H1 (cell line): ENCODE data around the gene SLC7A14. TPM values are rescaled to one million over a fixed set of nuclear protein-coding genes. Genes with fewer than 3 reads are reported as not detected.

Source experiments
- CTCF ChIA-PET: fragments of 300-600 bp; sonication (Branson Sonifier 250); formaldehyde crosslinking; loops from one replicate; lab custom pipeline; 2021; ENCODE audit not compliant: partially characterized antibody; lab: Charles Lee
- POLR2A ChIA-PET: fragments of 300-600 bp; sonication (Branson Sonifier 250); formaldehyde crosslinking; loops from one replicate; lab custom pipeline; 2021; ENCODE audit warnings: inconsistent platforms; ENCODE audit not compliant: partially characterized antibody; lab: Charles Lee
- DNase-seq, 2 experiments: peaks; one replicate each; pipeline versions ENCODE4 v3.0.0 to v3.0.0-alpha.2; 2010 to 2022; ENCODE audit warnings: low spot score in 2 of 2, low read depth in 1 of 2, mixed read lengths in 1 of 2
- FAIRE-seq: peaks from 2 replicates; lab custom pipeline; 2011; peaks lifted over from hg19 to GRCh38; lab: Jason Lieb, UNC
- H2AFZ ChIP-seq: 2 replicates; pipeline ENCODE4 v1.8.1; 2012; ENCODE audit warnings: low read length, inconsistent platforms
- H2AK5ac ChIP-seq: 2 replicates; pipeline ENCODE4 v1.6.1; 2013; ENCODE audit warnings: low read depth, low read length
- H2BK120ac ChIP-seq: replicated peaks from 2 replicates; pipeline ENCODE3; 2013; ENCODE audit warnings: low read depth, low read length, inconsistent platforms
- H2BK12ac ChIP-seq: 2 replicates; pipeline ENCODE4 v1.6.1; 2013; ENCODE audit warnings: low read depth, low read length
- H2BK15ac ChIP-seq: 2 replicates; pipeline ENCODE4 v1.6.1; 2013; ENCODE audit warnings: low read length
- H2BK20ac ChIP-seq: 2 replicates; pipeline ENCODE4 v1.6.1; 2013; ENCODE audit warnings: low read length
- H2BK5ac ChIP-seq: 2 replicates; pipeline ENCODE4 v1.6.1; 2013; ENCODE audit warnings: low read depth, low read length
- H3K14ac ChIP-seq: 2 replicates; pipeline ENCODE4 v1.6.1; 2013; ENCODE audit warnings: inconsistent platforms; ENCODE audit not compliant: insufficient read length
- H3K18ac ChIP-seq: 2 replicates; pipeline ENCODE4 v1.6.1; 2013; ENCODE audit warnings: low read length; ENCODE audit errors: extremely low read depth
- H3K23ac ChIP-seq: 2 replicates; pipeline ENCODE4 v1.6.1; 2013; ENCODE audit warnings: inconsistent platforms; ENCODE audit not compliant: insufficient read length
- H3K23me2 ChIP-seq: 2 replicates; pipeline ENCODE4 v1.6.1; 2013; ENCODE audit warnings: low read depth, low read length
- H3K27ac ChIP-seq: 2 replicates; pipeline ENCODE4 v1.6.1; 2011; ENCODE audit warnings: low read depth, low read length, inconsistent platforms
- H3K27me3 ChIP-seq, 4 experiments: replicated peaks in 1 of 4; 1 replicate in 1 of 4; 2 replicates in 3 of 4; pipeline versions ENCODE4 v1.6.1 to v1.8.1; 2011 to 2013; ENCODE audit warnings: low read length in 3 of 4, mild to moderate bottlenecking in 3 of 4, inconsistent platforms in 2 of 4, mixed read lengths in 2 of 4, moderate library complexity in 1 of 4; ENCODE audit not compliant: control insufficient read depth in 3 of 4, insufficient read depth in 3 of 4; ENCODE audit errors: extremely low read depth in 1 of 4
- H3K36me3 ChIP-seq, 4 experiments: 2 replicates each; pipeline versions ENCODE4 v1.6.1 to v1.8.1; 2011 to 2013; ENCODE audit warnings: mild to moderate bottlenecking in 4 of 4, low read length in 3 of 4, moderate library complexity in 2 of 4, control low read depth in 1 of 4, inconsistent platforms in 1 of 4; ENCODE audit not compliant: insufficient read depth in 4 of 4, control insufficient read depth in 2 of 4
- H3K4ac ChIP-seq: replicated peaks from 2 replicates; pipeline ENCODE3; 2013; ENCODE audit warnings: low read length, low read depth, mixed read lengths, inconsistent platforms; ENCODE audit not compliant: insufficient read length
- H3K4me1 ChIP-seq, 4 experiments: replicated peaks in 1 of 4; 1 replicate in 1 of 4; 2 replicates in 3 of 4; pipeline versions ENCODE4 v1.6.1 to v1.8.1; 2011 to 2013; ENCODE audit warnings: low read length in 3 of 4, inconsistent platforms in 2 of 4, mixed read lengths in 1 of 4; ENCODE audit not compliant: insufficient read depth in 4 of 4, control insufficient read depth in 3 of 4
- H3K4me2 ChIP-seq, 2 experiments: 2 replicates each; pipeline versions ENCODE4 v1.6.1 to v1.8.1; 2011 to 2013; ENCODE audit warnings: low read depth in 2 of 2, low read length in 2 of 2, control low read depth in 1 of 2, inconsistent platforms in 1 of 2, mild to moderate bottlenecking in 1 of 2; ENCODE audit not compliant: insufficient read depth in 1 of 2
- H3K4me3 ChIP-seq, 4 experiments: fragments of 200-600, 300-600 bp in 1 of 4; sonication (generic), shearing (Covaris generic), sonication (Bioruptor Twin) in 1 of 4; 2 replicates each; pipeline versions ENCODE4 v1.5.1 to v1.8.1; 2011 to 2016; ENCODE audit warnings: low read length in 4 of 4, low read depth in 3 of 4, control low read depth in 2 of 4, inconsistent platforms in 2 of 4, mild to moderate bottlenecking in 2 of 4, mixed read lengths in 1 of 4, moderate library complexity in 1 of 4; ENCODE audit not compliant: insufficient read depth in 2 of 4; ENCODE audit errors: extremely low read depth in 1 of 4
- H3K56ac ChIP-seq: replicated peaks from 2 replicates; pipeline ENCODE3; 2013; ENCODE audit warnings: low read depth, mild to moderate bottlenecking, mixed read lengths, low read length, inconsistent platforms; ENCODE audit not compliant: insufficient read length
- H3K79me1 ChIP-seq: 2 replicates; pipeline ENCODE4 v1.6.1; 2013; ENCODE audit warnings: low read depth, low read length, control low read depth
- H3K79me2 ChIP-seq, 2 experiments: 2 replicates each; pipeline versions ENCODE4 v1.6.1 to v1.8.1; 2012 to 2013; ENCODE audit warnings: low read length in 2 of 2, mild to moderate bottlenecking in 2 of 2, inconsistent platforms in 1 of 2; ENCODE audit not compliant: insufficient read depth in 2 of 2, control insufficient read depth in 1 of 2
- H3K9ac ChIP-seq, 4 experiments: replicated peaks in 1 of 4; 1 replicate in 1 of 4; 2 replicates in 3 of 4; pipeline versions ENCODE4 v1.6.1 to v1.8.1; 2011 to 2013; ENCODE audit warnings: low read depth in 3 of 4, low read length in 3 of 4, control low read depth in 2 of 4, mild to moderate bottlenecking in 2 of 4, moderate library complexity in 2 of 4, inconsistent platforms in 1 of 4; ENCODE audit errors: extremely low read depth in 1 of 4
- H3K9me3 ChIP-seq, 2 experiments: 2 replicates each; pipeline versions ENCODE4 v1.6.1 to v1.8.1; 2012 to 2013; ENCODE audit warnings: mild to moderate bottlenecking in 2 of 2, moderate library complexity in 2 of 2, control low read depth in 1 of 2, inconsistent platforms in 1 of 2, low read depth in 1 of 2, low read length in 1 of 2, mixed read lengths in 1 of 2; ENCODE audit not compliant: insufficient read depth in 2 of 2
- H4K20me1 ChIP-seq, 2 experiments: replicated peaks in 1 of 2; 2 replicates each; pipeline versions ENCODE3 to v1.8.1; 2011 to 2013; ENCODE audit warnings: inconsistent platforms in 2 of 2, low read length in 2 of 2, mild to moderate bottlenecking in 1 of 2; ENCODE audit not compliant: insufficient read depth in 2 of 2, control insufficient read depth in 1 of 2
- H4K5ac ChIP-seq: 2 replicates; pipeline ENCODE4 v1.6.1; 2013; ENCODE audit warnings: low read length, low read depth, mixed read lengths, inconsistent platforms; ENCODE audit not compliant: insufficient read length
- H4K8ac ChIP-seq: 2 replicates; pipeline ENCODE4 v1.8.0; 2013; ENCODE audit warnings: mild to moderate bottlenecking, moderate library complexity, low read length, inconsistent platforms; ENCODE audit not compliant: insufficient read depth; ENCODE audit errors: extremely low read depth
- H4K91ac ChIP-seq: replicated peaks from 2 replicates; pipeline ENCODE3; 2013; ENCODE audit warnings: low read length, mixed read lengths, inconsistent platforms; ENCODE audit not compliant: insufficient read length
- CREB1 ChIP-seq: IDR thresholded peaks from 2 replicates; pipeline ENCODE4 v1.6.1; 2012; ENCODE audit warnings: inconsistent platforms
- EZH2 ChIP-seq: fragments of 200-600 bp; sonication (generic); IDR thresholded peaks from 2 replicates; pipeline ENCODE4 v1.7.1; 2012; ENCODE audit warnings: low read depth, mild to moderate bottlenecking, moderate library complexity, low read length, inconsistent platforms; ENCODE audit not compliant: severe bottlenecking
- KDM4A ChIP-seq: IDR thresholded peaks from one replicate; pipeline ENCODE4 v1.7.1; 2012; ENCODE audit warnings: low read depth, mild to moderate bottlenecking, moderate library complexity, low read length, inconsistent platforms; ENCODE audit not compliant: severe bottlenecking
- KDM5A ChIP-seq: fragments of 200-600 bp; IDR thresholded peaks from 2 replicates; pipeline ENCODE4 v1.7.1; 2012; ENCODE audit warnings: mild to moderate bottlenecking, low read length, inconsistent platforms, mixed read lengths
- NANOG ChIP-seq: IDR thresholded peaks from 2 replicates; pipeline ENCODE4 v1.6.1; 2011; ENCODE audit warnings: low read length, low read depth, mild to moderate bottlenecking, inconsistent platforms; ENCODE audit not compliant: insufficient read depth, poor library complexity, severe bottlenecking
- SUZ12 ChIP-seq: fragments of 200-600 bp; sonication (generic); IDR thresholded peaks from 2 replicates; pipeline ENCODE4 v1.6.1; 2012; ENCODE audit warnings: mild to moderate bottlenecking, inconsistent platforms, low read length, moderate library complexity, mixed read lengths
- ZNF274 ChIP-seq: IDR thresholded peaks from 2 replicates; pipeline ENCODE4 v1.7.0; 2012; ENCODE audit warnings: low read length, borderline replicate concordance; ENCODE audit errors: extremely low read depth
- WGBS, 2 experiments: shearing (Covaris generic) in 1 of 2; methylation state at CpG; one replicate each; pipeline versions ENCODE4 v1.1.6 to v1.1.7; 2013 to 2015; ENCODE audit warnings: low lambda C conversion rate in 2 of 2, mixed read lengths in 2 of 2, inconsistent platforms in 1 of 2, low coverage in 1 of 2, missing lambda C conversion rate in 1 of 2; ENCODE audit not compliant: insufficient replicate concordance in 2 of 2, insufficient coverage in 1 of 2, insufficient read length in 1 of 2; ENCODE audit errors: extremely low coverage in 1 of 2, missing lambda C conversion rate in 1 of 2; 5-methylcytosine and 5-hydroxymethylcytosine counted together
- polyA plus RNA-seq, 7 experiments: library from polyadenylated mRNA; depleted of rRNA in 3 of 7; stranded (reverse) in 5 of 7; unstranded in 2 of 7; fragments of >200 nt in 5 of 7; fragments of 200-250 nt in 2 of 7; gene quantifications; 1 replicate in 5 of 7; 2 replicates in 1 of 7; 4 replicates in 1 of 7; pipeline versions ENCODE4 v1.2.1 to v1.2.3, GENCODE V29; 2011 to 2013; ENCODE audit warnings: missing spikeins in 2 of 7, mixed read lengths in 2 of 7
- total RNA-seq: library from RNA; stranded (reverse); fragmentation: NEBNext Ultra II Directional; extraction: Animal tissue kit (Norgen Biotek cat#: 25700); gene quantifications from 2 replicates; pipeline ENCODE4 v1.2.1, GENCODE V29; 2021
- TF ChIP-seq, protein P1 (sequence below), 3 experiments: IDR thresholded peaks; 1 replicate in 2 of 3; 2 replicates in 1 of 3; pipeline versions ENCODE4 v1.5.1 to v1.6.1; 2011; ENCODE audit warnings: low read length in 3 of 3, mild to moderate bottlenecking in 3 of 3, inconsistent platforms in 2 of 3, low read depth in 1 of 3, moderate library complexity in 1 of 3; ENCODE audit not compliant: insufficient read depth in 1 of 3; ENCODE audit errors: control extremely low read depth in 1 of 3

SLC7A14 gene
- total and polyA plus RNA-seq, 2 of the 8 experiments (the other 6 are each of a cell fraction or from before 2014, with no cell fraction given): 0.21 to 0.95 TPM

DNA sequence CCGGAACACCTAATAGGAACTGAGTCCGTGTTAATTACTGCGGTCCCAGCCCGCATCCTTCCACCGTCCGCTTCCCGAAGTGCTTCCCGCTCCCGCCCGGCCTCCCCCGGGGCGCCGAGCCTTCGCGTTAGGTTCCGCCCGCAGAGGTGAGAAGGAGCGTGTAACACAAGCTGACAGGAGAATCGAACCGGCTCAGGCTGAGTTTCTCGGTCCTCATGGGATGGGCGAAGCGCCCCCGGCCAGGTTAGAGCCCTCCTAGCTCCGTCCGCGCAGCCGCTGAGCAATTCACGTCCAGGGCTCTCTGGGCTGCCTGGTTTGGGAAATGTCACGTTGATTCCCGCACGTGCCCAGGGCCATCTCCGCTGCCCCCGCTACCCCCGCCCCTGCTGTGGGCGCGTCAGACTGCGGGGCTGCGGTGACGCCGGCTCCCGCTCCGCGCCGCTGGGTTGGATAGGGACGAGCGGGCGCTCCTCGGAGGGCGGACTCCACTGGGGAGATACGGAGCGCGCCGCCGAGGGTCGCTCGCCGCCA, 166.3 kb downstream of the SLC7A14 start:
- Histone ChIP-seq H3K4ac (no peak overlapping the region), H3K14ac (no peak overlapping the region), H3K79me1 (no peaks in the 10 kb centered on the region), H4K91ac (no peak overlapping the region), H4K20me1 (peaks cover 0 to 3% of the 10 kb centered on the region in 2 experiments), H3K4me2 (peak overlapping the region; percentile 54 to 74), H4K8ac (peak overlapping the region; percentile 88), H2AFZ (no peak overlapping the region), H3K36me3 (no peaks in the 10 kb centered on the region), H3K23ac (no peak overlapping the region), H2BK5ac (no peak overlapping the region), H2BK12ac (no peak overlapping the region), H2BK120ac (no peak overlapping the region), H3K4me1 (peaks cover 2 to 11% (median 5%) of the 10 kb centered on the region in 4 experiments), H3K27ac (no peak overlapping the region), H3K9ac (no peak overlapping the region), H3K9me3 (no peaks in the 10 kb centered on the region), H3K18ac (no peak overlapping the region), H3K4me3 (peak overlapping the region; percentile 21 to 61 (median 49)), H3K23me2 (peaks cover 7% of the 10 kb centered on the region; the same call in 1 of the 2 replicates), H2BK15ac (no peak overlapping the region), H3K56ac (no peak overlapping the region), H2AK5ac (no peak overlapping the region), H3K79me2 (no peaks in the 10 kb centered on the region), H3K27me3 (peaks cover 10 to 39% (median 31%) of the 10 kb centered on the region in 4 experiments), H2BK20ac (no peak overlapping the region), H4K5ac (no peak overlapping the region)
- peak in 1 of 2 experiments; percentile 75 for DNase-seq
- FAIRE-seq: no peak
- POLR2A ChIA-PET: interaction anchor here (1.0 to 1.4 kb wide), 2 partner anchors 61 to 450 kb away, joined by 3 to 4 read pairs; partner anchors contain the start of gene SKIL
- CTCF ChIA-PET: interaction anchor here (0.6 to 10.6 kb wide), 13 partner anchors 11 to 397 kb away, joined by 3 to 273 read pairs (median 3); partner anchors contain the start of gene SLC7A14
- 5% methylated on average over 56 of the region's 58 CpGs; no CpG with 5 or more reads in 1 of the 2 experiments for WGBS, 2 experiments
- TF ChIP-seq NANOG (no peak), CREB1 (peak; percentile 83), SUZ12 (peak; percentile 62), KDM4A (peak; percentile 84), EZH2 (peak; percentile 52), ZNF274 (no peak), KDM5A (no peak)
- TF ChIP-seq, protein P1, sequence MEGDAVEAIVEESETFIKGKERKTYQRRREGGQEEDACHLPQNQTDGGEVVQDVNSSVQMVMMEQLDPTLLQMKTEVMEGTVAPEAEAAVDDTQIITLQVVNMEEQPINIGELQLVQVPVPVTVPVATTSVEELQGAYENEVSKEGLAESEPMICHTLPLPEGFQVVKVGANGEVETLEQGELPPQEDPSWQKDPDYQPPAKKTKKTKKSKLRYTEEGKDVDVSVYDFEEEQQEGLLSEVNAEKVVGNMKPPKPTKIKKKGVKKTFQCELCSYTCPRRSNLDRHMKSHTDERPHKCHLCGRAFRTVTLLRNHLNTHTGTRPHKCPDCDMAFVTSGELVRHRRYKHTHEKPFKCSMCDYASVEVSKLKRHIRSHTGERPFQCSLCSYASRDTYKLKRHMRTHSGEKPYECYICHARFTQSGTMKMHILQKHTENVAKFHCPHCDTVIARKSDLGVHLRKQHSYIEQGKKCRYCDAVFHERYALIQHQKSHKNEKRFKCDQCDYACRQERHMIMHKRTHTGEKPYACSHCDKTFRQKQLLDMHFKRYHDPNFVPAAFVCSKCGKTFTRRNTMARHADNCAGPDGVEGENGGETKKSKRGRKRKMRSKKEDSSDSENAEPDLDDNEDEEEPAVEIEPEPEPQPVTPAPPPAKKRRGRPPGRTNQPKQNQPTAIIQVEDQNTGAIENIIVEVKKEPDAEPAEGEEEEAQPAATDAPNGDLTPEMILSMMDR (IDR thresholded peaks at IDR 0.05; ENCODE audit: control extremely low read depth in 1 of 3, insufficient read depth in 1 of 3, low read depth in 1 of 3, low read length in 3 of 3): 0 out of 4 replicates have a peak, but pooled peaks of 1 of the 3 experiments have one; percentile 12
